ENCODE results near the gene GANC.

Gene GANC

DNA sequence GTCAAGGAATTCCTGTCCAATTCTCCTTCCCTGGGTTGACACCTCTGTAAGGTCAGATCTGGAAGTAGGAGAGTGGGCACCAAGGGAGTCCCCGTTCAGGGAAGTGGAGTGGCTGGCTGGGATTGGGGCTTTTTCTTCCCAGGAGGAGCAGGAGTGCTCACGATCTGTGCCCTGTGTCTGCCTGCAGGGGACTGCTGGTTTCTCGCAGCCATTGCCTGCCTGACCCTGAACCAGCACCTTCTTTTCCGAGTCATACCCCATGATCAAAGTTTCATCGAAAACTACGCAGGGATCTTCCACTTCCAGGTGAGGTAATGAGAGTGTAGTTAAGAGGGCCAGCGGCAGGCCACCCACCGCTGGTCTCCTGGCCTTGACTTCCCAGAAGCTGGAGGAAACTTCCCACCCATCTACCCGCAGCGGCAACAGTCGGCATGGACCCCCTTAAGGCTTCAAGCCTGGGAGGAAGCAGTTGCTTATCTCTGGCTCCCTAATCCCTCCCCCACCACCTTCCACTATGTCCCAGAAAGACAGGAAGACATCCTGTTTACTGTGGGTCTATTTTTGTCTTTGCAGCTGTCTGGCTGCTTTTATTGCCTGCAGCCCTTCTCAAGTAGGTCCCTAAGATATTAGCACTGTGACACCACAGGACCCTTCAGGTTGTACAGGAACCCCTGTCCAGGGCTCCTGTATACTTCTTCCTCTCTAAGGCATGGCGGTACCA, 113.1 kb downstream of the GANC start:
- DNase-seq: no peak

DNA sequence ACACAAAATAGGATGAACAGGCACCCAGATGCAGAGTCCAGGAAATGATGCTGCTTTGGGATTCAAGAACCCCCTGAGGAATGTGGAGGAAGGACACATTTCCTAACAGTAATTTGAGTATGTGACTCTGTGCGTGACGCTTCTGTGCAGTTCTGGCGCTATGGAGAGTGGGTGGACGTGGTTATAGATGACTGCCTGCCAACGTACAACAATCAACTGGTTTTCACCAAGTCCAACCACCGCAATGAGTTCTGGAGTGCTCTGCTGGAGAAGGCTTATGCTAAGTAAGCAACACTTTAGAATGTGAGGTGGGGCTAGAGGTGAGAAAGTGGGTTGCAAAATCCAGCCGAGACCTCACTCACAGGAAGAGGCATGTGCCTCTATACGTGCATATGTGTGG, 114.6 kb downstream of the GANC start:
- DNase-seq: no peak

DNA sequence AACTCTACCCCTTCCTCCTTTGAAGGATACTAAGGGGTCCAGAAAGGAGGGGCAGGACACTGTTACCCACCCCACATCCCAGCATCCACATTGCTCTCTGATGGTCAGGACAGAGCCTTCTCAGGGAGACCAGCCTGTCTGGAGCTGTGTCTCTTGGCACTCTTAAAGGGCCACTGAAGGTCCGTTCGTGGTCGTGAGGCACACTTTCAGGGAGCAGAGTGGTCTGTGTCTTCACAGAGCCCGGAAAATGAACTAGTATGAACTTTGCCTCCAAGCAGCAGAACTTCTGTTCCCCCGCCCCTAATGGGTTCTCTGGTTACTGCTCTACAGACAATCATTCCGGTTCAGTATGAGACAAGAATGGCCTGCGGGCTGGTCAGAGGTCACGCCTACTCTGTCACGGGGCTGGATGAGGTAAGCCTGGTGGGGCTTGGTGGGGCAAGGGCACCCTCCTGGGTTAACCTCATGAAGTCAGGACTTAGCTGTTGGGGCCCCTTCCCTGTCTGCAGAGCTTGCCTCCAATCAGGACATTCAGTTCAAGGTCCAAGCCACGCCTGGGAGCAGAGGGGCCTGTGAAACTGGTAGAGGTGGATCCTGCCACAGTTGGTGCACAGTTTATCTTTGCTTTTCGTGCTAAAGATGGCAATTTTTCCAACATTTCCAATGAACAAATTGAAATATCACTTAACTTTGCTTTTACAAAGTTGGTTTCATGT, 119.5 kb downstream of the GANC start:
- DNase-seq: no peak

- DNase-seq: no peak
Observed at GRCh38 chr15:42394106-42394505, 121.1 kb downstream of the GANC start.

- no peak for DNase-seq
Observed at GRCh38 chr15:42395838-42396237, 122.8 kb downstream of the GANC start.

DNA sequence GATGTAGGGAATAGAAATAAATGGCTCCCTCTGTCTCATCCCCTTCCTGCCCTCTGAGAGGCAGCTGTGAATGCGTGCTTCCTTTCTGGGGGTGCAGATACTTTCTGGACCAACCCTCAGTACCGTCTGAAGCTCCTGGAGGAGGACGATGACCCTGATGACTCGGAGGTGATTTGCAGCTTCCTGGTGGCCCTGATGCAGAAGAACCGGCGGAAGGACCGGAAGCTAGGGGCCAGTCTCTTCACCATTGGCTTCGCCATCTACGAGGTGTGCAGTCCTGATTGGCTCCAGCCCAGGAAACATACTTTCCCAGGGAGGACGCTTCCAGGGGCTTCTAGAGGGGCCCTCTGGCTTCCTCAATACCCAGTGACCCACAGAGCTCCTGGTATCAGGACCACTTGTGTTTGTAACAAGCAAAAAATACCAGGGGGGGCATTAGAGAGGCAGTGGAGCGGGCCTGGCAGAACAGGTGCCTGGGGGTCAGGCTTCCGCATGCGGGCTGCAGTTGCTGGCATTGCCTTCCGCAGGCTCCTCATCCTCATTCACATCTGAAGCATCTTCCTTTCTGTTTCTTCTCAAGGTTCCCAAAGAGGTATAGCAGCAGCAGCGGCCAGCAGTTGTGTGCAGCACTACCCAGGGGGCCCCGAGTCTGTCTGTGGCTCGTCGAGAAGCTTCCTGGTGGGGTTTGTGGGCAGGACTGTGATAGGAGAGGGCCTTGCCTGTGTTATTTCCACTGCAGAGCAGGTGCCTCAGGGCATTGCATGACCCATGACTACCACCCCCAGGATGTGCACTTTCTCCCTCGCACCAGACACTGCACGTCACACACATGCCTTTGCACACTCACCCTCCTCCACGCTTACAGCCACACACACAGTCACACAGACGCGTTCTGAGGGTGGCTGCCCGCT, 128.8 kb downstream of the GANC start:
- no peak for DNase-seq

DNA sequence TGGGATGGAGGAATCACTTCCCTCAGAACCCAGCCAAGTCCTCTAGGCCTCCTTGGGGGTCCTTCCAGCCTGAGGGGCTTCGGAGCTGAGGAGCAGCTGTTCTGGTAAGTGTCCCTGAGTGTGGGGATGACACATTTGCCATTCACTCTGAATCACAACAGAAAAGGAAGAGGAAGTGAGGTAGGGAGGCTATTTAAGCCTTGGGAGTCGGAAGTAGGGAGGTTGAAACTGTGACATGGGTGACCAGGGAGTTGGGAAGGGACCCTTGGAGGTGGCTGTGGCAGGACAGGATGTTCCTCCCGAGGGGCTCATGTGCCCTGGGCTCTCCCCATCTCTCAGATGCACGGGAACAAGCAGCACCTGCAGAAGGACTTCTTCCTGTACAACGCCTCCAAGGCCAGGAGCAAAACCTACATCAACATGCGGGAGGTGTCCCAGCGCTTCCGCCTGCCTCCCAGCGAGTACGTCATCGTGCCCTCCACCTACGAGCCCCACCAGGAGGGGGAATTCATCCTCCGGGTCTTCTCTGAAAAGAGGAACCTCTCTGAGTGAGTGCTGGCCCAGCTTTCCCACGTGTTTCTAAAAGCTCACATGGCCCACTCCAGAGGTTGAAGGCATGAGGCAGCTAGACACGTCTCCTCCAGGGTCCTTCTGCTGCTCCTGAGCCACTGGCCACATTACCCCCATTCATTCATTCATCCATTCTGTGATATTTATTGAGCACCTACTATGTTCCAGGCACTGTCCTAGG, 129.6 kb downstream of the GANC start:
- DNase-seq: no peak

GRCh38 chr15:42403389-42403788, 130.4 kb downstream of the GANC start:
- DNase-seq: no peak

DNA sequence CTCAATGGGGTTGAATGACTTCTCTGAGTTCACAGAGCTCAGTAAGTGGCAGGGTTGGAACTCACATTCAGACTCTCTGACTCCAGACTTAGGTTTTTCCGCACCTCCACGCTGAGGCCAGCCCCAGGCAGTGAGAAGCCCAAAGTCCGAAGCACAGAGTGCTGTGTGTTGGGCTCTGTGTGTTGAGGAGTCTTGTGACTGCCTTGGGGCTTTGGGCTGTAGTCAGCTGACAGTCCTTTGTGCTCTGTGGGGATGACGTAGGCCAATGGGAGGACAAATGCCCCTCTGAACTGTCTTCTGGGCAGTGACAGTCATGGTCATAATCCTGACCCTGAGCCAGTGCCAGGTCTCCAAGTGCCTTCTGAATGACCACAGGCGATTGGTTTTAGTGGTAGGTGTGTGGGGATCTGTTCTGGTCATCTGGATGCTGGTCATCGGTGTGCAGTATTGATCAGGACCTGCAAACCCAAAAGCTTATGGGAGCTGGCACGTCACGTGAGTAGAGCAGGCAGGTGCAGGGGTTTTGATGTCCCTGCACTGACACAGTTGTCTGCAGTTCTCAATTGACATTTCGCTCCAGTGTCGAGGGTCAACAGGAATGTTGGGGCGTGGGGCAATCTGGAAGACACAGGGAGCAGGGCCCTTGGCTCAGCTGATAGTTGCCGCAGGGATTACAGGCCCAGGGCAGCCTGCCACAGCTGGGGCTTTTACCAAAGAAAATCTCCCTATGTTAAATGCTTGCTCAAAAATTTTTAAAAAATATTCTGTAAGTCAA, 131.6 kb downstream of the GANC start:
- DNase-seq: no peak

GRCh38 chr15:42405863-42406482, 133.0 kb downstream of the GANC start:
- no peak for DNase-seq
